Nephron progenitor cell (in vitro differentiated cells): ENCODE measurements around the gene S100A5.
"Not testable (repeated sequence)": the region's sequence is repeated elsewhere in the genome, so short reads cannot be mapped to it uniquely, and the experiment has no call there.

Experiments
- DNase-seq: peaks from one replicate; pipeline ENCODE4 v3.0.0; 2021
- H3K27ac Mint-ChIP-seq: 2 replicates; pipeline ENCODE4 v1.8.0; 2021; ENCODE audit warnings: mild to moderate bottlenecking, moderate library complexity, mixed read lengths
- H3K27me3 Mint-ChIP-seq: 2 replicates; pipeline ENCODE4 v1.8.0; 2021; ENCODE audit warnings: mild to moderate bottlenecking, low read depth, mixed read lengths; ENCODE audit not compliant: poor library complexity
- H3K36me3 Mint-ChIP-seq: 2 replicates; pipeline ENCODE4 v1.8.0; 2021; ENCODE audit warnings: low read depth, mixed read lengths
- H3K4me1 Mint-ChIP-seq: 2 replicates; pipeline ENCODE4 v1.8.0; 2021; ENCODE audit warnings: mixed read lengths
- H3K4me3 Mint-ChIP-seq: 2 replicates; pipeline ENCODE4 v1.8.0; 2021; ENCODE audit warnings: mild to moderate bottlenecking, moderate library complexity, mixed read lengths
- H3K9me3 Mint-ChIP-seq: 2 replicates; pipeline ENCODE4 v1.8.0; 2021; ENCODE audit warnings: mild to moderate bottlenecking, moderate library complexity, mixed read lengths
- TF ChIP-seq, protein P1 (sequence below): fragments of 200-600 bp; sonication (generic); IDR thresholded peaks from 2 replicates; pipeline ENCODE4 v1.5.0; 2021; ENCODE audit warnings: antibody characterized with exemption

S100A5 gene

GRCh38 chr1:153583976-153584375, 43.2 kb upstream of the S100A5 start:
- Mint-ChIP-seq H3K4me3 (no peak overlapping the region), H3K27me3 (peaks cover 3% of the 10 kb centered on the region), H3K9me3 (no peaks in the 10 kb centered on the region), H3K27ac (no peak overlapping the region), H3K4me1 (peaks cover 42% of the 10 kb centered on the region), H3K36me3 (no peaks in the 10 kb centered on the region)
- TF ChIP-seq, protein P1, sequence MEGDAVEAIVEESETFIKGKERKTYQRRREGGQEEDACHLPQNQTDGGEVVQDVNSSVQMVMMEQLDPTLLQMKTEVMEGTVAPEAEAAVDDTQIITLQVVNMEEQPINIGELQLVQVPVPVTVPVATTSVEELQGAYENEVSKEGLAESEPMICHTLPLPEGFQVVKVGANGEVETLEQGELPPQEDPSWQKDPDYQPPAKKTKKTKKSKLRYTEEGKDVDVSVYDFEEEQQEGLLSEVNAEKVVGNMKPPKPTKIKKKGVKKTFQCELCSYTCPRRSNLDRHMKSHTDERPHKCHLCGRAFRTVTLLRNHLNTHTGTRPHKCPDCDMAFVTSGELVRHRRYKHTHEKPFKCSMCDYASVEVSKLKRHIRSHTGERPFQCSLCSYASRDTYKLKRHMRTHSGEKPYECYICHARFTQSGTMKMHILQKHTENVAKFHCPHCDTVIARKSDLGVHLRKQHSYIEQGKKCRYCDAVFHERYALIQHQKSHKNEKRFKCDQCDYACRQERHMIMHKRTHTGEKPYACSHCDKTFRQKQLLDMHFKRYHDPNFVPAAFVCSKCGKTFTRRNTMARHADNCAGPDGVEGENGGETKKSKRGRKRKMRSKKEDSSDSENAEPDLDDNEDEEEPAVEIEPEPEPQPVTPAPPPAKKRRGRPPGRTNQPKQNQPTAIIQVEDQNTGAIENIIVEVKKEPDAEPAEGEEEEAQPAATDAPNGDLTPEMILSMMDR = no peak
- no peak for DNase-seq

- H3K36me3 Mint-ChIP-seq, H3K27me3 Mint-ChIP-seq, H3K27ac Mint-ChIP-seq, H3K4me3 Mint-ChIP-seq, DNase-seq, H3K9me3 Mint-ChIP-seq: not testable (repeated sequence)
- H3K4me1 Mint-ChIP-seq = peaks cover 41% of the 10 kb centered on the region
Measured at GRCh38 chr1:153583514-153583913, 42.8 kb upstream of the S100A5 start.

DNA sequence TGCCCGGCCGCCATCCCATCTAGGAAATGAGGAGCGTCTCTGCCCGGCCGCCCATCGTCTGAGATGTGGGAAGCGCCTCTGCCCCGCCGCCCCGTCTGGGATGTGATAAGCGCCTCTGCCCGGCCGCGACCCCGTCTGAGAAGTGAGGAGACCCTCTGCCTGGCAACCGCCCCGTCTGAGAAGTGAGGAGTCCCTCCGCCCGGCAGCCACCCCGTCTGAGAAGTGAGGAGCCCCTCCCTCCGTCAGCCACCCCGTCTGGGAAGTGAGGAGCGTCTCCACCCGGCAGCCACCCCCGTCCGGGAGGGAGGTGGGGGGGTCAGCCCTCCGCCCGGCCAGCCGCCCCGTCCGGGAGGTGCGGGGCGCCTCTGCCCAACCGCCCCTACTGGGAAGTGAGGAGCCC, 42.1 kb upstream of the S100A5 start:
- not testable (repeated sequence) for H3K9me3 Mint-ChIP-seq, DNase-seq, H3K36me3 Mint-ChIP-seq, H3K4me3 Mint-ChIP-seq, H3K27me3 Mint-ChIP-seq, H3K27ac Mint-ChIP-seq
- H3K4me1 Mint-ChIP-seq = peaks cover 44% of the 10 kb centered on the region

GRCh38 chr1:153578936-153579335, 38.2 kb upstream of the S100A5 start:
- no peaks in the 10 kb centered on the region for H3K27me3 Mint-ChIP-seq
- TF ChIP-seq, protein P1 = no peak
- no peaks in the 10 kb centered on the region for H3K36me3 Mint-ChIP-seq
- no peak for DNase-seq
- peaks cover 15% of the 10 kb centered on the region for H3K4me1 Mint-ChIP-seq
- H3K9me3 Mint-ChIP-seq = peaks cover 19% of the 10 kb centered on the region
- no peak overlapping the region for H3K4me3 Mint-ChIP-seq
- no peak overlapping the region for H3K27ac Mint-ChIP-seq

DNA sequence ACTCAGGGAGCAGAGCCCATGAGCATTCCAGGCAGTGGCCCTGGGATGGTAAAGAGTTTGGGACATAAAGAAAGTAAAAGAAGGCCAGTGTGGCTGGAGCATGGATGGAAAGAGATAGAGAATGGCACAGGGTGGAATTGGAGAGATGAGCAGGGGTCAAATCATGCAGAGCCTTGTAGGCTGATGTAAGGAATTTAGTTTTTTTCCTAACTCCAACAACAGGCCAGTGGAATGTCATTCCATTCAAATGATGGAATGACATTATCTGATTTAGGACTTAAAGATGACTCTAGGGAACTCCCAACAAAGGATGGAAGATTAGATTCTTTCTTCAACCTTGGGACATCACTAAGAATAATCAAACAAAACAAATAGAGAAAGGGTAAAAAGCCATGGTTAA, 37.8 kb upstream of the S100A5 start:
- no peaks in the 10 kb centered on the region for H3K36me3 Mint-ChIP-seq
- TF ChIP-seq, protein P1 = no peak
- no peak overlapping the region for H3K4me3 Mint-ChIP-seq
- H3K27ac Mint-ChIP-seq = no peak overlapping the region
- no peaks in the 10 kb centered on the region for H3K27me3 Mint-ChIP-seq
- peaks cover 11% of the 10 kb centered on the region for H3K4me1 Mint-ChIP-seq
- no peak for DNase-seq
- H3K9me3 Mint-ChIP-seq = peaks cover 23% of the 10 kb centered on the region

DNA sequence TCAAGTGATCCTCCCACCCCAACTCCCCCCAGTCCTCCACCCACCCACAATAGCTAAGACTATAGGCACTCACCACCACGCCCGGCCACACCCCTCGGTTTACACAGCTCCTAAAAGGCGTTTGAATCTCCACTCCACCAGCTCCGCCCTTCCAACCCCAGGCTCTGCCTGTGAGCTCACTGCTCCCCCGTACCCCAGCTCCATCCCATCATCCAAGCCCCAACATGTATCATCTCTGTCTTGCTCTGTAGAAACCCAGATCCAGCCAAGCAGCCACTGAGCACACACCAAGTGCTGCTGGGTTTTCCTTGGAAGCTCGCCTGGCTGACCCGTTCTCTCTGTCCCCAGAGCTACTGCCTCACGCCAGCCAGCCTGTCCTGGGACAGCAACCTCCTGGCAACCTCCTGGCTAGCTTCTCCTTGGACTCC, 36.9 kb upstream of the S100A5 start:
- TF ChIP-seq, protein P1 = no peak
- DNase-seq = no peak
- H3K9me3 Mint-ChIP-seq = peaks cover 28% of the 10 kb centered on the region

GRCh38 chr1:153577138-153577537, 36.4 kb upstream of the S100A5 start:
- H3K27me3 Mint-ChIP-seq = peaks cover 2% of the 10 kb centered on the region
- no peak for DNase-seq
- no peak overlapping the region for H3K27ac Mint-ChIP-seq
- TF ChIP-seq, protein P1 = no peak
- peaks cover 10% of the 10 kb centered on the region for H3K4me1 Mint-ChIP-seq
- no peak overlapping the region for H3K4me3 Mint-ChIP-seq
- H3K36me3 Mint-ChIP-seq = no peaks in the 10 kb centered on the region
- H3K9me3 Mint-ChIP-seq = peaks cover 28% of the 10 kb centered on the region

More for the DNA sequence above, 36.9 kb upstream of the S100A5 start:
- Mint-ChIP-seq H3K4me3 (no peak overlapping the region), H3K27ac (no peak overlapping the region), H3K27me3 (no peaks in the 10 kb centered on the region), H3K4me1 (peaks cover 10% of the 10 kb centered on the region), H3K36me3 (no peaks in the 10 kb centered on the region)

DNA sequence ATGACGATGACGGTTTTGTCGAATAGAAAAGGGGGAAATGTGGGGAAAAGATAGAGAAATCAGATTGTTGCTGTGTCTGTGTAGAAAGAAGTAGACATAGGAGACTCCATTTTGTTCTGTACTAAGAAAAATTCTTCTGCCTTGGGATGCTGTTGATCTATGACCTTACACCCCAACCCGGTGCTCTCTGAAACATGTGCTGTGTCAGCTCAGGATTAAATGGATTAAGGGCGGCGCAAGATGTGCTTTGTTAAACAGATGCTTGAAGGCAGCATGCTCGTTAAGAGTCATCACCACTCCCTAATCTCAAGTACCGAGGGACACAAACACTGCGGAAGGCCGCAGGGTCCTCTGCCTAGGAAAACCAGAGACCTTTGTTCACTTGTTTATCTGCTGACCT, 34.8 kb upstream of the S100A5 start:
- H3K4me1 Mint-ChIP-seq = peaks cover 17% of the 10 kb centered on the region
- not testable (repeated sequence) for H3K36me3 Mint-ChIP-seq, H3K4me3 Mint-ChIP-seq, DNase-seq, H3K27ac Mint-ChIP-seq, H3K27me3 Mint-ChIP-seq
- H3K9me3 Mint-ChIP-seq = peaks cover 28% of the 10 kb centered on the region

GRCh38 chr1:153575081-153575491, 34.4 kb upstream of the S100A5 start:
- H3K27me3 Mint-ChIP-seq, H3K4me3 Mint-ChIP-seq, H3K27ac Mint-ChIP-seq, H3K36me3 Mint-ChIP-seq, DNase-seq: not testable (repeated sequence)
- Mint-ChIP-seq H3K4me1 (peaks cover 17% of the 10 kb centered on the region), H3K9me3 (peaks cover 28% of the 10 kb centered on the region)
